Mesodermal cell (in vitro differentiated cells): Measurements from ENCODE around the gene CLSTN3.

ENCODE experiments used
- H3K27ac ChIP-seq: 2 replicates; pipeline ENCODE4 v1.7.0; 2013; ENCODE audit warnings: mild to moderate bottlenecking, low read depth, low read length, moderate library complexity; ENCODE audit not compliant: severe bottlenecking
- H3K36me3 ChIP-seq: 2 replicates; pipeline ENCODE4 v1.7.1; 2013; ENCODE audit warnings: mild to moderate bottlenecking, low read length, moderate library complexity; ENCODE audit not compliant: control insufficient read depth, insufficient read depth
- H3K4me1 ChIP-seq: one replicate; pipeline ENCODE4 v1.7.1; 2013; ENCODE audit warnings: mild to moderate bottlenecking, low read length; ENCODE audit not compliant: insufficient read depth, control insufficient read depth, poor library complexity, severe bottlenecking
- H3K4me3 ChIP-seq: 2 replicates; pipeline ENCODE4 v1.7.0; 2013; ENCODE audit warnings: low read length, control low read depth, mild to moderate bottlenecking; ENCODE audit not compliant: insufficient read depth, poor library complexity, severe bottlenecking; ENCODE audit errors: extremely low read depth
- H3K9me3 ChIP-seq: 2 replicates; pipeline ENCODE4 v1.7.1; 2013; ENCODE audit warnings: mild to moderate bottlenecking, low read length, moderate library complexity; ENCODE audit not compliant: control insufficient read depth
- WGBS, 2 experiments: methylation state at CpG; one replicate each; pipeline ENCODE4 v1.1.5; 2013; ENCODE audit warnings: missing lambda C conversion rate in 2 of 2; ENCODE audit not compliant: insufficient coverage in 2 of 2; 5-methylcytosine and 5-hydroxymethylcytosine counted together

Gene CLSTN3

DNA sequence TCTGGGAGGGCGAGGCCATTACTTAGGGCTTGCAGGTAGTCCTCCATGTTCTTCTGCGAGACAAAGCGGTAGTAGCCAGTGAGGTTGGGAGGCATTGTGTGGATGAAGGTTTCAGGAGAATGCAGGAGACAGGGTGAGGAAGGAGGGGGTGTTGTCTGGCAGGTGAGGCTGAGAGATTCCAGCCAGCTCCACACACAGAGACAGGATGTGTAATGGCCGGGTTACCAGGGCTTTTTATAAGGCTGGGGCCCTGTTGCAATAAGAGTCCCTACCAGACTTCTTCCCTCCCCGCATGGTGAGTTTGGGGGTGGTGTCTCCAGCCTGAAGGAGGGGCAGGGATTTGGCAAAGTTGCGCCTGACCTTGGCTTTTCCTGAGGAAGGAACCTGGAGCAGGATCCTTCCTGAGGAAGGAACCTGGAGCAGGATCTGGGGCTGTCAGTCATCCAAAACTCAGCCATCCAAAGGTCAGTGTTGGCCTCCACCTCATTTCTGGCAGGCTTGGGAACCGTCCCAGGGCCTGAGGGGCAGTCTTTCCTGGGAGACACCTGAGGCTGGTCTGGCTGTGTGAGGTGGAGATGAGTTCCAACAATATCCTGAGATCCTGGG lies 1.4 kb upstream of the CLSTN3 start, which contains the start of gene RBP5:
TSS of gene RBP5 (minus strand) at position 209 of the 606 bp plus-strand sequence. CDS start at position 95, 114 bp downstream.
- Histone ChIP-seq H3K4me3 (peak within 1 kb of the TSS; percentile 58), H3K27ac (no peak within 1 kb of the TSS)
- WGBS, 2 experiments, result 50 to 85% methylated on average over 1 to 4 of the region's 7 CpGs

DNA sequence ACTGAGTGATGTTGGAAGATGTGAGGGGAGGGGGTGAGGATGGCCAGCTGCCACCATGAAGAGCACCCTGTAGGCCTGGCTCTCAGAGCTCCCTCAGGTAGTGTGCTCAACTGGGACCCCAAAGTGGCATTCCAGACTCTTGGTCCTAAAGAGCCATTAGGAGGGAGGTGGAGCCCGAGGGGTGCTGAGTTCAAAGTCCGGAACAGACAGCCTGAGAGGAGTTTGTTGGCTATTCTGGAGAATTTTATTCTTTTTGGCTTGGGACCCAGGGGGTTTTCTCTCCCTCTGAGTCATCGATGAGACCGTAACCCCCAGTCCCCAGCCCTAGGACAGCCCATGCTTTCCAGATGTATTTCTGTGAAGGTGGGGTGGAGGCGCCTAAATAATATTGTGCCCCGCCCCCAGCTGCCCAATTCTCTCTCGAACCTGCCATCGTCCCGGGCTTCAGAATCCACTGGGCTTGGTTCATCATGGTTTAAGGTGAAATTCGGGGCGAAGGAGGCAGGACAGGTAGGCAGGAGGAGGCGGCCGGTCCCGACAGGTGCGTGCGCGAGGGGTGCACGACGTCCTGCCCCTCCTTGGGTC lies 792 bp upstream of the CLSTN3 start:
- 10 to 14% methylated on average over 12 to 16 of the region's 19 CpGs for WGBS, 2 experiments
- Histone ChIP-seq H3K9me3 (no peaks in the 10 kb centered on the region), H3K27ac (no peak overlapping the region), H3K36me3 (no peaks in the 10 kb centered on the region), H3K4me3 (peak overlapping the region; percentile 58), H3K4me1 (no peaks in the 10 kb centered on the region)

More for the DNA sequence above, 1.4 kb upstream of the CLSTN3 start, which contains the start of gene RBP5:
- Histone ChIP-seq H3K36me3 (no peaks in the 10 kb centered on the region), H3K4me1 (no peaks in the 10 kb centered on the region), H3K9me3 (no peaks in the 10 kb centered on the region)

GRCh38 chr12:7130701-7131501 lies 730 bp downstream of the CLSTN3 start:
- Histone ChIP-seq H3K27ac (no peak overlapping the region), H3K4me1 (no peaks in the 10 kb centered on the region), H3K36me3 (peaks cover 7% of the 10 kb centered on the region), H3K4me3 (peak overlapping the region; percentile 58), H3K9me3 (no peaks in the 10 kb centered on the region)
- WGBS, 2 experiments, result 0 to 1% methylated on average over 19 to 25 of the region's 32 CpGs

DNA sequence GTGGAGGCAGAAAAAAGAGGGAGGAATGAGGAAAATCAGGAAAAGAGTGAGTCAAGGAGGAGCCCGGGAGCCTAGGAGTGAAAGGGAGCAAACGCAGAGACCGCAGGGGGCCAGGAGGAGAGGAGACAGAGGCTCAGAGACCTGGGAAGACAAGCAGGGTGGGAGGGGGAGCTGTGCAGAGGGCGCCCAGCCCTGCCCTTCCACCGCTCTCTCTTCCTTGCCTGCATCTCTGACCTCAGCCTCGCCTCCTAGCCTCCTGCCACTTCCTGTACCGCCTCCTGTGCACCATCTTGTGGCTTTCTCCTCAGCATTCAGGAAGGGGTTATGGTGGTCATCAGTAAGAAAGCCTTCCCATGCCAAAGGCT lies 1.3 kb downstream of the CLSTN3 start:
- peak overlapping the region; percentile 58 for H3K4me3 ChIP-seq
- H3K9me3 ChIP-seq, result no peaks in the 10 kb centered on the region
- peaks cover 12% of the 10 kb centered on the region for H3K36me3 ChIP-seq
- H3K27ac ChIP-seq, result no peak overlapping the region
- H3K4me1 ChIP-seq, result no peaks in the 10 kb centered on the region
- WGBS, 2 experiments, result 6 to 76% methylated on average over 3 of the region's 7 CpGs

GRCh38 chr12:7134396-7135166 lies 4.4 kb downstream of the CLSTN3 start:
- Histone ChIP-seq H3K36me3 (peaks cover 22% of the 10 kb centered on the region), H3K9me3 (no peaks in the 10 kb centered on the region), H3K4me3 (no peak overlapping the region), H3K4me1 (no peaks in the 10 kb centered on the region), H3K27ac (no peak overlapping the region)
- WGBS, 2 experiments, result 88 to 93% methylated on average over 12 of the region's 12 CpGs

DNA sequence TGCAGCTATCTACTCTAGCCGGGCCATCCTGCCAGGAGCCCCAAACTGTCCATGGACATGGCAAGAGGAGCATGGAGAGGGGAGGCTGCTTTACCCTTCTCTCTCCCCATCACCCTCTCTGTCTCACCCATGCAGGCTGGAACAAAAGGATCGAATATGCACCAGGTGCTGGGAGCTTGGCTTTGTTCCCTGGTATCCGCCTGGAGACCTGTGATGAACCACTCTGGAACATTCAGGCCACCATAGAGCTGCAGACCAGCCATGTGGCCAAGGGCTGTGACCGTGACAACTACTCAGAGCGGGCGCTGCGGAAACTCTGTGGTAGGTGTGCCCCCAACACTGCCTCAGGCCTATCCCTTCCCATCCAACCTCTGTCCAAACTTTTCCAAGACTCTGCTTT lies 5.9 kb downstream of the CLSTN3 start:
- Histone ChIP-seq H3K27ac (no peak overlapping the region), H3K36me3 (peaks cover 22% of the 10 kb centered on the region), H3K4me1 (no peaks in the 10 kb centered on the region), H3K9me3 (no peaks in the 10 kb centered on the region), H3K4me3 (no peak overlapping the region)
- WGBS, 2 experiments, result 91 to 92% methylated on average over 7 of the region's 7 CpGs

DNA sequence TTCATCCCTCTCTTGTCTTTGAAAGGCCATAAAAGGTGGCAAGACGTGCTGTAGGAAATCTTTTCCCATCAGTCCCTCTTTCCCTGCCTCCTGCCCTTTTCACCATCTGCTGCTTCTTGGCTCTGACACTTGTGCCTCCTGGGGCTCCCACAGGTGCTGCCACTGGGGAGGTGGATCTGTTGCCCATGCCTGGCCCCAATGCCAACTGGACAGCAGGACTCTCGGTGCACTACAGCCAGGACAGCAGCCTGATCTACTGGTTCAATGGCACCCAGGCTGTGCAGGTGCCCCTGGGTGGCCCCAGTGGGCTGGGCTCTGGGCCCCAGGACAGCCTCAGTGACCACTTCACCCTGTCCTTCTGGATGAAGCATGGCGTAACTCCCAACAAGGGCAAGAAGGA lies 6.5 kb downstream of the CLSTN3 start:
- no peaks in the 10 kb centered on the region for H3K9me3 ChIP-seq
- peaks cover 22% of the 10 kb centered on the region for H3K36me3 ChIP-seq
- H3K4me3 ChIP-seq, result no peak overlapping the region
- WGBS, 2 experiments, result 87 to 100% methylated on average over 3 of the region's 3 CpGs
- no peak overlapping the region for H3K27ac ChIP-seq
- no peaks in the 10 kb centered on the region for H3K4me1 ChIP-seq

DNA sequence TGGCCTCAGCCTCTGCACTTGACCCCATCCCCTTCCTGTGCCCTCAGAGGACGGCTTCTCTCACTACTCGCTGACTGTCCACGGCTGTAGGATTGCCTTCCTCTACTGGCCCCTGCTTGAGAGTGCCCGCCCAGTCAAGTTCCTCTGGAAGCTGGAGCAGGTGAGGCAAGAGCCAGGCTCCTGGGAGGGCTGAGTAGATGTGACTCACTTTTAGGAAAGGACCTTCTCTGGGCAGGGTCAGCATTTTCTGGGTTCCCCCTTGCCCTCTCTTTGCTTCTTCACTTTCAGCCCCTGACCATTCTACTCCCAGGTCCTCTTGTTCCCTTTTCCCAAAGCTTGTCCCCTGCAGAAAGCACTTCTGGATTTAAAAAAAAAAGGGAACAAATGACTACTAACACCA lies 7.7 kb downstream of the CLSTN3 start:
- no peak overlapping the region for H3K27ac ChIP-seq
- no peak overlapping the region for H3K4me3 ChIP-seq
- peaks cover 22% of the 10 kb centered on the region for H3K36me3 ChIP-seq
- H3K9me3 ChIP-seq, result no peaks in the 10 kb centered on the region
- no peaks in the 10 kb centered on the region for H3K4me1 ChIP-seq
- WGBS, 2 experiments, result 82 to 100% methylated on average over 3 to 4 of the region's 4 CpGs

DNA sequence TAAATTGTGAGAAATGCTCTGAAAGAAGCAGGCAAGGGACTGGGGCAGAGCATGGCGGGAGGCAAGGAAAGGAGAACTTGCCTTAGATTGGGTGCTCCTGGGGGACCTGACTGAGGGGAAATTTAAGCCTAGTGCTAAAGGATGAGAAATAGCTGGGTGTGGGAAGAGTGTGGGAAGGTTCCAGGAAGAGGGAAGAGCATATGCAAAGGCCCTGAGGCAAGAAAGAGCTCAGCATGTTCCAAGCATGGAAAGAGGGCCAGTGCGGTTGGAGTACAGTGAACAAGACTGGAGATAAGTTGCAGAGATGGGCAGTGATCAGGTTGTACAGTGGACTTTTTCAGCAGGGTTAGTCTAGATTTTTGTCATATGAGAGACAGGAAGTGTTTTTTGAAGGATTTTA lies 9.0 kb downstream of the CLSTN3 start:
- peaks cover 22% of the 10 kb centered on the region for H3K36me3 ChIP-seq
- WGBS, 2 experiments, result 93 to 97% methylated on average over 2 of the region's 2 CpGs

GRCh38 chr12:7141351-7142005 lies 11.3 kb downstream of the CLSTN3 start:
- H3K9me3 ChIP-seq, result no peaks in the 10 kb centered on the region
- no peak overlapping the region for H3K27ac ChIP-seq
- H3K4me1 ChIP-seq, result peaks cover 4% of the 10 kb centered on the region
- H3K36me3 ChIP-seq, result peaks cover 9% of the 10 kb centered on the region
- 79 to 100% methylated on average over 2 to 6 of the region's 7 CpGs for WGBS, 2 experiments
- no peak overlapping the region for H3K4me3 ChIP-seq

More for the DNA sequence above, 9.0 kb downstream of the CLSTN3 start:
- no peak overlapping the region for H3K4me3 ChIP-seq
- no peaks in the 10 kb centered on the region for H3K9me3 ChIP-seq
- no peak overlapping the region for H3K27ac ChIP-seq
- H3K4me1 ChIP-seq, result no peaks in the 10 kb centered on the region
